K562 (cell line): ENCODE measurements around the gene MTPN. TPM values are rescaled to one million over a fixed set of nuclear protein-coding genes. Genes with fewer than 3 reads are reported as not detected.

ENCODE experiments used
- ATAC-seq: fragments of 200-7000 bp; cut with Tn5 transposase; 3 replicates; pipeline ENCODE4 v1.9.1; 2020; ENCODE audit warnings: moderate library complexity
- BruUV-seq: library from RNA; stranded (reverse); fragments of 400-500 nt; replicated peaks from 2 replicates; lab custom pipeline; 2021; lab: Mats Ljungman, UMichigan
- CTCF ChIA-PET: fragments of 300-600 bp; formaldehyde crosslinking; extraction: SDS; loops from one replicate; lab custom pipeline; 2021; ENCODE audit warnings: low intra/inter-chr PET ratio; lab: Yijun Ruan, JAX
- POLR2A ChIA-PET: fragments of 300-600, 350-650 bp; sonication (Branson Sonifier 250); formaldehyde crosslinking; extraction: SDS; loops from one replicate; lab custom pipeline; 2021; ENCODE audit warnings: antibody characterized with exemption, inconsistent platforms; lab: Yijun Ruan, JAX
- DNase-seq, 4 experiments: peaks; one replicate each; pipeline versions ENCODE4 v3.0.0 to v3.0.0-alpha.2; 2011 to 2018; ENCODE audit warnings: low spot score in 3 of 4, mixed read lengths in 3 of 4; ENCODE audit errors: extremely low read depth in 1 of 4
- FAIRE-seq: peaks from 2 replicates; lab custom pipeline; 2011; peaks lifted over from hg19 to GRCh38; lab: Jason Lieb, UNC
- H2AFZ ChIP-seq: 2 replicates; pipeline ENCODE4 v1.6.0; 2011; ENCODE audit warnings: low read depth, low read length, control low read depth, inconsistent platforms
- H3K27ac ChIP-seq: fragments of 200-600 bp; 3 replicates; pipeline ENCODE4 v1.8.0; 2011; ENCODE audit warnings: low read depth, mild to moderate bottlenecking, control low read depth, inconsistent platforms, low read length, moderate library complexity, mixed read lengths; ENCODE audit errors: extremely low read depth
- H3K27me3 ChIP-seq, 2 experiments: fragments of 300-600 bp in 1 of 2; 2 replicates in 1 of 2; 3 replicates in 1 of 2; pipeline versions ENCODE4 v1.6.0 to v1.8.0; 2011; ENCODE audit warnings: inconsistent platforms in 2 of 2, low read length in 2 of 2, mild to moderate bottlenecking in 1 of 2, mixed read lengths in 1 of 2, moderate library complexity in 1 of 2; ENCODE audit not compliant: control insufficient read depth in 2 of 2, insufficient read depth in 2 of 2
- H3K36me3 ChIP-seq: fragments of 300-600 bp; 3 replicates; pipeline ENCODE4 v1.8.0; 2011; ENCODE audit warnings: mild to moderate bottlenecking, low read length, inconsistent platforms; ENCODE audit not compliant: control insufficient read depth, insufficient read depth
- H3K4me1 ChIP-seq, 2 experiments: fragments of 200-600 bp in 1 of 2; replicated peaks in 1 of 2; 2 replicates in 1 of 2; 3 replicates in 1 of 2; pipeline versions ENCODE4 v1.5.1 to v1.8.0; 2011; ENCODE audit warnings: inconsistent platforms in 2 of 2, low read length in 2 of 2, mild to moderate bottlenecking in 1 of 2, mixed read lengths in 1 of 2, moderate library complexity in 1 of 2; ENCODE audit not compliant: control insufficient read depth in 2 of 2, insufficient read depth in 2 of 2
- H3K4me2 ChIP-seq: 2 replicates; pipeline ENCODE4 v1.6.1; 2011; ENCODE audit warnings: low read length, control low read depth, inconsistent platforms, mixed read lengths; ENCODE audit not compliant: insufficient read depth
- H3K4me3 ChIP-seq: fragments of 200-600 bp; sonication (generic), shearing (Covaris generic); 2 replicates; pipeline ENCODE4 v1.5.1; 2016; ENCODE audit warnings: control low read depth, inconsistent platforms
- H3K79me2 ChIP-seq: fragments of 200-600 bp; 3 replicates; pipeline ENCODE4 v1.8.0; 2011; ENCODE audit warnings: low read length, inconsistent platforms; ENCODE audit not compliant: control insufficient read depth, insufficient read depth
- H3K9ac ChIP-seq, 2 experiments: 2 replicates each; pipeline versions ENCODE4 v1.6.0 to v1.6.1; 2011; ENCODE audit warnings: low read depth in 2 of 2, low read length in 2 of 2, control low read depth in 1 of 2, inconsistent platforms in 1 of 2, mild to moderate bottlenecking in 1 of 2, mixed read lengths in 1 of 2; ENCODE audit not compliant: insufficient read depth in 1 of 2
- H3K9me1 ChIP-seq: one replicate; pipeline ENCODE4 v1.6.0; 2011; ENCODE audit warnings: inconsistent platforms, mild to moderate bottlenecking, low read length, moderate library complexity; ENCODE audit not compliant: control insufficient read depth, insufficient read depth
- H3K9me3 ChIP-seq: replicated peaks from 2 replicates; pipeline ENCODE4 v1.5.1; 2011; ENCODE audit warnings: low read depth, low read length, inconsistent platforms; ENCODE audit not compliant: control insufficient read depth, insufficient read depth
- H4K20me1 ChIP-seq: replicated peaks from 2 replicates; pipeline ENCODE4 v1.6.1; 2011; ENCODE audit warnings: low read length, inconsistent platforms, mixed read lengths; ENCODE audit not compliant: control insufficient read depth, insufficient read depth
- COPS2 ChIP-seq: fragments of 450-650 bp; conservative IDR thresholded peaks from 2 replicates; pipeline ENCODE4 v1.6.1; 2016; ENCODE audit warnings: mild to moderate bottlenecking, moderate library complexity
- EGR1 ChIP-seq: fragments of 450-650 bp; conservative IDR thresholded peaks from 2 replicates; pipeline ENCODE4 v1.6.1; 2017; ENCODE audit warnings: mild to moderate bottlenecking
- NFIC ChIP-seq: fragments of 450-650 bp; IDR thresholded peaks from 2 replicates; pipeline ENCODE4 v1.6.1; 2017; ENCODE audit warnings: mild to moderate bottlenecking, inconsistent platforms
- SOX6 ChIP-seq: fragments of 450-650 bp; IDR thresholded peaks from 2 replicates; pipeline ENCODE4 v1.6.1; 2014; ENCODE audit warnings: mild to moderate bottlenecking
- SPI1 ChIP-seq: IDR thresholded peaks from 2 replicates; pipeline ENCODE4 v1.6.1; 2011; ENCODE audit warnings: low read depth, low read length, control low read depth, borderline replicate concordance
- ZNF316 ChIP-seq: fragments of 450-650 bp; IDR thresholded peaks from 2 replicates; pipeline ENCODE4 v1.6.1; 2016
- WGBS: fragments of 100-300 bp; shearing (Covaris generic); methylation state at CpG from one replicate; pipeline ENCODE4 v1.1.6; 2016; ENCODE audit warnings: low coverage, mixed read lengths; ENCODE audit not compliant: insufficient coverage; ENCODE audit errors: missing lambda C conversion rate; 5-methylcytosine and 5-hydroxymethylcytosine counted together
- in situ Hi-C: fragments of 300-500 bp; cut with MboI; formaldehyde crosslinking; loops from 4 replicates; pipeline ENCODE4 v1.15.0; 2018; ENCODE audit warnings: inconsistent platforms, mixed read lengths
- intact Hi-C: fragments of 100-400 bp; cut with micrococcal nuclease; formaldehyde crosslinking; loops from 2 replicates; pipeline ENCODE4 v1.14.2; 2022
- polyA plus RNA-seq, 8 experiments: library from polyadenylated mRNA; depleted of rRNA in 4 of 8; stranded (reverse) in 5 of 8; unstranded in 3 of 8; fragments of >200 nt; fragmentation: Nextera tagmentation in 2 of 8; fragmentation: Illumina TruSeq in 1 of 8; extraction: Ambion mirVana in 2 of 8; extraction: Trizol in 1 of 8; gene quantifications; 2 replicates each; pipeline versions ENCODE4 v1.2.1 to v1.2.3, GENCODE V29; 2011 to 2014; ENCODE audit warnings: inconsistent platforms in 1 of 8, missing spikeins in 1 of 8
- total RNA-seq, 7 experiments: library from RNA; depleted of rRNA in 6 of 7; stranded (reverse); fragments of >200 nt in 6 of 7; fragmentation: Illumina TruSeq in 2 of 7; extraction: Trizol in 2 of 7; gene quantifications; 2 replicates each; pipeline versions ENCODE4 v1.2.1 to v1.2.3, GENCODE V29; 2011 to 2021; ENCODE audit warnings: low replicate concordance in 1 of 7

Gene MTPN
- total and polyA plus RNA-seq, 9 of the 15 experiments (the other 6 are each of a cell fraction or from before 2014, with no cell fraction given) = 68.5 to 261 (median 156) TPM

GRCh38 chr7:135879233-135879632 lies 97.9 kb downstream of the MTPN start:
- peaks cover 7 to 12% of the 10 kb centered on the region in 2 experiments; a peak in 4 of 5 replicates for H3K27me3 ChIP-seq
- no peak overlapping the region for H3K27ac ChIP-seq
- no peak overlapping the region for H3K4me2 ChIP-seq
- FAIRE-seq = no peak
- in situ Hi-C loops = no loop called here
- H3K4me3 ChIP-seq = no peak overlapping the region
- intact Hi-C loops = no loop called here
- no peaks in the 10 kb centered on the region for H3K36me3 ChIP-seq
- POLR2A ChIA-PET = interaction anchor here (1.7 kb wide), 1 partner anchor 22 kb away, joined by 9 read pairs; no protein-coding TSS in a partner anchor
- H3K9me3 ChIP-seq = no peaks in the 10 kb centered on the region
- CTCF ChIA-PET = no interaction called here
- H2AFZ ChIP-seq = no peak overlapping the region
- no peaks in the 10 kb centered on the region for H3K79me2 ChIP-seq
- no peak for DNase-seq
- H4K20me1 ChIP-seq = no peaks in the 10 kb centered on the region
- peaks cover 2 to 3% of the 10 kb centered on the region in 2 experiments; a peak in 3 of 5 replicates for H3K4me1 ChIP-seq
- no TSS peak for BruUV-seq
- peak; percentile 38; the same call in 1 of the 2 replicates for TF ChIP-seq NFIC
- no peak for TF ChIP-seq COPS2
- no peak overlapping the region for H3K9ac ChIP-seq
- ATAC-seq = no peak
- no peaks in the 10 kb centered on the region for H3K9me1 ChIP-seq

GRCh38 chr7:135878284-135878683 lies 98.9 kb downstream of the MTPN start:
- no peaks in the 10 kb centered on the region for H3K79me2 ChIP-seq
- intact Hi-C loops = no loop called here
- POLR2A ChIA-PET = interaction anchor here (0.6 to 1.7 kb wide), 3 partner anchors 13 to 1532 kb away, joined by 3 to 9 read pairs (median 4); no protein-coding TSS in a partner anchor
- TF ChIP-seq SPI1 (peak; percentile 75), SOX6 (no peak), ZNF316 (peak; percentile 35; the same call in 1 of the 2 replicates), EGR1 (no peak)
- TF ChIP-seq, all 486 proteins: peak for 2
- 2% methylated on average over 3 of the region's 3 CpGs for WGBS
- DNase-seq (no peak), ATAC-seq (peak; percentile 32; the same call in 2 of the 3 replicates), FAIRE-seq (no peak)
- CTCF ChIA-PET = no interaction called here
- H3K4me3 ChIP-seq = no peak overlapping the region
- H3K27me3 ChIP-seq = peaks cover 7 to 12% of the 10 kb centered on the region in 2 experiments; a peak in 4 of 5 replicates
- no peaks in the 10 kb centered on the region for H3K36me3 ChIP-seq
- H3K9me1 ChIP-seq = no peaks in the 10 kb centered on the region
- H2AFZ ChIP-seq = no peak overlapping the region
- no peak overlapping the region for H3K27ac ChIP-seq
- no peaks in the 10 kb centered on the region for H3K9me3 ChIP-seq
- H4K20me1 ChIP-seq = no peaks in the 10 kb centered on the region
- no peak overlapping the region for H3K9ac ChIP-seq
- in situ Hi-C loops = no loop called here
- no peaks in the 10 kb centered on the region for H3K4me1 ChIP-seq
- no peak overlapping the region for H3K4me2 ChIP-seq
- no TSS peak for BruUV-seq
